CD1c-positive myeloid dendritic cell (primary cell): ENCODE data around the gene NPIPB5.
A peak's percentile ranks its signal among the peaks of the same experiment; 100 is the strongest.
"Not testable (repeated sequence)": the region's sequence is repeated elsewhere in the genome, so short reads cannot be mapped to it uniquely, and the experiment has no call there.

Experiments
- DNase-seq: peaks from one replicate; pipeline ENCODE4 v3.0.0-alpha.2; 2016; ENCODE audit errors: extremely low spot score

The NPIPB5 gene

GRCh38 chr16:22510591-22510990 is at the start of gene NPIPB5:
NPIPB5 (plus strand) TSS chr16:22510891; CDS start chr16:22513802, 2,911 bp downstream.
- DNase-seq = not testable (repeated sequence)

- not testable (repeated sequence) for DNase-seq
Observed at GRCh38 chr16:22468846-22469245, 41.8 kb upstream of the NPIPB5 start.

DNA sequence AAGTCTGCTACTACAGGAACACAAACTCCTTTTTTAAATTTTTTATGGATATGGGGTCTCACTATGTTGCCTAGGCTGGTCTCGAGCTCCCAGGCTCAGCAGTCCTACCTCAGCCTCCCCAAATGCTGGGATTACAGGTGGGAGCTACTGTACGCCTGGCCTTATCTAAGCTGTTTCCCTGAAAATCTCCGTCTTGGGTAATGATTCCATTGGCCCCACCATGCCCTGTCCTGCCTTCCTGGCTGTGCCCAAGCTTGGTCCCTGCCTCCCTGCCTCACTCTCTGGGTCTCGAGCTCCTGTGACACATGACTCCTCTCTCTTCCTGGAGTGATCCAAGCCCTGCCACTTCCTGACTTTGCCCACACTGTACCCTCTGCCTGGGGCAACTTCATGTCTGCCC is 27.3 kb downstream of the NPIPB5 start:
- DNase-seq = not testable (repeated sequence)

DNA sequence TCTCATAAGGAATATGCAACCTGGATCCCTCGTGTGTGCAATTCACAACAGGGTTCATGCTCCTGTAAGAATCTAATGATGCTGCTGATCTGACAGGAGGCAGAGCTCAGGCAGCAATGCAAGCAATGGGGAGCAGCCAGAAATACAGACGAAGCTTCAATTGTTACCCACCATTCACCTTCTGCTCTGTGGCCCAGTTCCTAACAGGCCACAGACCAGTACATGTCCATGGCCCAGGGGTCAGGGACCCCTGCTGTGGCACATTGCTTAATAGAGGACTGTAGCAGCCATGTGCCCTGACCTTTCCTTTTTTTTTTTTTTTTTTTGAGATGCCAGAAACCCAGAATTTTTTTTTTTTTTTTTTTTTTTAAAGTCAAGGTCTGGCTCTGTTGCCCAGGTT is 34.1 kb downstream of the NPIPB5 start:
- DNase-seq = not testable (repeated sequence)

DNA sequence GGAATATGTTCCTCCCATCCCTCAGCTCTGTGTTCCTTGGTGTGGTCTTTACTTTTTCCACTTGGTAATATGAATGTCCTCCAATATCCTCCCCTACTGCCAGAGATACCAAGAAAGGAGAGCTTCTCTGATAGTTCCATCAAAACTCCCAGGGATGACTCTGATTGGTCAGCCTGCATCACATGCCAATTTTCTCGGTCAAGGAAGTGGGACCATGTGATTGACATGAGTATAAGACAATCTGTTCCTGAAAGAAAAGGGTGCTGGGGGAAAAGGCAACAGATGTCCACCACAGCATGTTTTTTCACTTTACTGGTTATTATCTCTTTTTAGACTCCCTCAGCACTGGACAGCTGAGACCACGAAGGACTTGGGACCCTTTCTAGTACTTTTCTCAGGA is 35.9 kb downstream of the NPIPB5 start:
- DNase-seq = peak; percentile 3

DNA sequence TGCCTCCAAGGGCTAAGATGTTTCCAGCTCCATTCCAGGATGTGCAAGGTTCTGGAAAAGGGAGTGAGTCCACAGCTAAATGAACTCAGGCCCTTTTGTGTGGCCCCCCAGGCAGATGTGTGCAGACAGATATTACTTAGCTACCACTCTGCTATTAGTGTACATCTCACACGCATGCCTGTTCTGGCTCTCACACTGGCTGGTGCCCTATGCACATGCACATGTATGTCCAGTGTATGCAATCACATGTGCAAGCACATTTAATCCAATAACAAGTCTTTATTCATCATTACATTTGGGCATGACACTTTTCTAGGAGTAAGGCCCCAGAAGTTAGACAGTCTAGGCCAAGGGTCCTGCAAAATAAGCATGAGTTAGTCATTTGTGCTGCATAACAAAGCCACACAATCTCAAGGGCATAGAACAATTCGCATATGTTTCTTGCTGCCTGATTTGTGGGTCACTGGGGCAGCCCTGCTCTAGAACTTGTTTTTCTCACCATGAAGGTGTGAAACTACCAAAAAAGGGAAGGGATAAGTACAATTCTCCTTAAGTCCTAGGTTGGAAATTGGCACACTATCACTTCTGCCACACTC is 36.6 kb downstream of the NPIPB5 start:
- peak; percentile 0 for DNase-seq

GRCh38 chr16:22549853-22550252 is 39.2 kb downstream of the NPIPB5 start:
- not testable (repeated sequence) for DNase-seq

- DNase-seq = not testable (repeated sequence)
Observed at GRCh38 chr16:22551143-22551542, 40.5 kb downstream of the NPIPB5 start.

- not testable (repeated sequence) for DNase-seq
Observed at GRCh38 chr16:22551651-22552050, 41.0 kb downstream of the NPIPB5 start.

DNA sequence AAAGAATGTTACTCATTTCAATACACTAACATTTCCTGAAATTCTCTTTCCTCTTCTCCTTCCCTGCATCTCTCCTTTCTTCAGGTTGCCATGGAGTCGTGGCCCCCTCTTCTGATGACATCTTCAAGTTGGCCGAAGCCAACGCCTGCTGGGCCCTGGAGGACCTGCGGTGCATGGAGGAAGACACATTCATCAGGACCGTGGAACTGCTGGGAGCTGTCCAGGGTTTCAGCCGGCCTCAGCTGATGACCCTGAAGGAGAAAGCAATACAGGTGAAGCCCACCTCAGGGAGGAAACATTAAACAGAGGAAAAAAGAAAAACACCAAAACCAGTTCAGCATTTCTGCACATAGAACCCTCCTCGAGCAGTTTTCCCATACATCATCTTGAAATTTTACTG is 46.1 kb downstream of the NPIPB5 start:
- DNase-seq = not testable (repeated sequence)
